NCI-H2196 (cell line): ENCODE data around the gene NTRK3.

Experiments used
- DNase-seq: peaks from one replicate; lab custom pipeline; 2025; ENCODE audit not compliant: unreplicated experiment; lab: John Stamatoyannopoulos, UW

The NTRK3 gene

DNA sequence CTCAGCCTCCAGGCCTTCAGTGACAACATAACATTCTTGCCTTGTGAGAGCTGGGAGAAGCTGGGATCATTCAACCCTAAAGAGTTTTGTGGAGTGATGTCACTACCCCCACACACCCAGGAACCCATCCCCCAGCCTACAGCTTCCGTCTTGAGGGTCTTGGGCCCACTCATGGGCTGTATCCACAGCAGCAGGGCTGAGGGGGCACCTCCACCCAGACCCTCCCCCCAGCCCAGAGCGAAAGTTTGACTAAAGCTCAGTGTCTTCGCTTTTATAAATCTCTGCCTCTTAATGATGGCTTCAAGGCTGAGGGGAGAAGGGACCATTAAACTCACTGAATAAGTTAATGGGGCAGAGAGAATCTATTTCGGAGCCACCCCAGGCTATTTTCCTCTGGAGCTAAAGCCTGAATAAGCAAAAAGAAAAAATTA lies 23.8 kb downstream of the NTRK3 start:
- DNase-seq = no peak

GRCh38 chr15:88231909-88232644 lies 24.5 kb downstream of the NTRK3 start:
- no peak for DNase-seq

- no peak for DNase-seq
Observed at GRCh38 chr15:88230823-88231222, 25.7 kb downstream of the NTRK3 start.

DNA sequence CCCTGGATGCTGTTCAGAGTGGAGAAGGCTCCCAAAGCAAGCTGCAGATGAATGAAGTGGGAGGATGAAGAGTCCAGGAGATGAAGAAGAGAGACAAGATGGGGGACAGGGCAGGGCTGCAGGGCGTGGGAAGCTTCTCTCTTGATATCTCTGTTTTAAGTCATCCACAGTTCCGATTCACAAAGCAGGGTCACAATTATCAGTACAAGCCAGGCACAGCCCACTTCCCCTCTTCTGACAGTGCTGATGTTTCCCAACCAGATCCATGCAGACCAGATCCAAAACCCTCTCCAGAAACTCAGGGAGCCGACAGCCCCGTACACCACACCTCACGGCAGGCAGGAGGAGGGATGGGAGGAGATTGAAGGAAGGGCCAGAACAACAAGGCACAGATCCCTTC lies 31.1 kb downstream of the NTRK3 start:
- no peak for DNase-seq

- no peak for DNase-seq
Observed at GRCh38 chr15:88223084-88223483, 33.5 kb downstream of the NTRK3 start.

GRCh38 chr15:88221836-88222235 lies 34.7 kb downstream of the NTRK3 start:
- DNase-seq = no peak

- DNase-seq = no peak
Observed at GRCh38 chr15:88220443-88221335, 35.9 kb downstream of the NTRK3 start.

DNA sequence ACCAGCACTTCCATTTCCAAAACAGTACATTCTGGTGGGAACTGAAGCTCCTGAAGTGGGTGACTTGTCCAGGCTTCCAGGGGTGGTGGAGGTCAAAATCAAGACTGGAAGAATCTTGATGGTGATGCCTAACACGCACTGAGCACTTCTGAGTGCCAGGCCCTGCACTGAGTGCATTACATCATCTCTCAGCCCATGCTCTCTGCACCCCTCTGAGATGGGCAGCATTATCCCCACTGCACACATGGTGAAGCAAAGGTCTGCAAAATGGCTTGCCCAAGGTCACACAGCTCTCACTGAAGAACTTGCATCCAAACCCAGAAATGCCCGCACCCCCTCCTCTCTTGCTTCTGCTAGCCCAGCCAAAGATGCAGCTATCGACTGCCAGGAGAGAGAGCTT lies 36.9 kb downstream of the NTRK3 start:
- no peak for DNase-seq

- no peak for DNase-seq
Observed at GRCh38 chr15:88218557-88219221, 37.9 kb downstream of the NTRK3 start.

DNA sequence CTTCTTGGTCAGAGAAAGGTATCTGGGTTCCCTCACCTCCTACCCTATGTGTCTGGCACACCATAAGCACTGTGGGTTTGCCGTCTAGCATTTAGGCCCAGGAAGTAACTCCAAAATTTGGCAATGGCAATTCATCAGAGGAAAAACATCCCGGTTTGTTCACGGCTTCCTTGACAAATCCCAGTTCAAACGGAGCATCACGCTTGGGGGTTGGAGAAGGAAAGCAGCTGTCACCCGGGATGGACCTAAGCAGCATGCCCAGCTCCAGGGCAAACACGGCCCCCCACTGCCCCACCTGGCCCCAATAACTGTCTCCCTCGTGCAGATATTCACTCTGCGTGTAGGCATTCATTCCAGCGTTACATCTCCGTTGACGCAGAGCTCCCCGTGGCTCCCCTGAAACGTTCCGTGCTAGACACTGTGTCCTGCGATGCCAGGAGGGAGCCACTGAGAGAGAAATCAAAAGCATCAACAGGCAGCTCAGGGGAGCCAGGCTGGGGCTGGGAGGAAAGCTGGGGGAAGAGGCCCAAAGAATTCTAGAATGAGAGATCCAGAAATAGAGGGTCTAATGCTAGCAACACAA lies 41.4 kb downstream of the NTRK3 start:
- DNase-seq = no peak

- no peak for DNase-seq
Observed at GRCh38 chr15:88209111-88209510, 47.4 kb downstream of the NTRK3 start.

- DNase-seq = no peak
Observed at GRCh38 chr15:88208396-88208795, 48.1 kb downstream of the NTRK3 start.

- no peak for DNase-seq
Observed at GRCh38 chr15:88207565-88207964, 49.0 kb downstream of the NTRK3 start.

DNA sequence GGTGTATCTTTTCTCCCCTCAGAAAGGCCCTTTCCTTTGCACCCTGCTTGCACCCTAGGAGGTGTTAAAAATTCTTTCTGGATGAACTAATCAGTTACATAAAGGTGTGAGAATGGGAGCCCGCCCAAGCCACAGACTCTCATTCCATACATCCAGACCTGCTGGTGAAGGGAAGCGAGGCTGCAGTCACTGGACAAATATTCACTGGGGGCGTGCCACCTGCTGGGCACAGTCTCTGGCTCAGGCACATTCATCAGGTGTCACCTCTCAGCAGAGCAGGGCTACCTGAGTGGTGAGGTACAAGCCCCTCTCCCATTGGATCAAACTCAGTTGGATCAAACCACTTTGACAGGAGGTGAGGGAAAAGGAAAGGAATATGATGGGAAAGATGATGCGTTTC lies 52.0 kb downstream of the NTRK3 start:
- no peak for DNase-seq

- no peak for DNase-seq
Observed at GRCh38 chr15:88202231-88202630, 54.3 kb downstream of the NTRK3 start.

GRCh38 chr15:88201207-88201606 lies 55.3 kb downstream of the NTRK3 start:
- DNase-seq = no peak

DNA sequence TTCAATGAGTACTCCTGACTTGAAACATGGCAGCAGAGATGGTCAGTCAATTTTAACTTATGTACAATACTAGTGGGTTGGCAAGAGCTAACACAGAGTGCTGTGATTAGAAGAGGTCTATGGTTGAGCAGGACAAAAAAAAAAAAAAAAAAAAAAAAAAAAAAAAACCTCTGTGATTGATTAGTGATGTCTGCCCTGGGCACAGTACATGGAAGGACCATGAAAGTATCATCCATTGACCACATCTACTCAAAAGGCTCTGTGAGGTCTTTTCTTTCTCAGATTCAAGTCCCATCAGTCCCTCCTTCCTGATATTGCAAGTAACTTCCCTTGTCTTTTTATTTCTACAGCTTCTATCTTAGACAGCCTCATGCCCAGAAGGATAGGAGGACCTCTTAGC lies 59.6 kb downstream of the NTRK3 start:
- DNase-seq = no peak

GRCh38 chr15:88194162-88194561 lies 62.4 kb downstream of the NTRK3 start:
- DNase-seq = no peak

DNA sequence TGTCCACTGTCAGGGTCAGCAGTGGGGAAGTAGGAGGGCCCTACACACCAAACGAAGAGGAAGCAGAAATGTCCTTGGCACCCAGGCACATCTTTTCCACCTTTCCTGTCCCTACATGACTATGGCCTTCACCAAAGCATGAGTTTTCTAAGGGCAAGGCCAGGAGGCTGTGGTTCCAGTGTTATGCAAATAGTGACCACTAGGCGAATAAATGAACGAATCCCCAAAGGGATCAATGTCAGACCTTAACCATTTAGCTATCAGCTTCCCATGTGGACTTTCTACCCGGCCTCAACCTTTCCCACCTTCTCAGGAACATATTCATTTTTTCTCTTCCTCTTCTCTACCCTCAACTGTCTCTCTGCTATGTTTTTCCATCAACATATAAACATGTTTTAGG lies 63.1 kb downstream of the NTRK3 start:
- DNase-seq = no peak

DNA sequence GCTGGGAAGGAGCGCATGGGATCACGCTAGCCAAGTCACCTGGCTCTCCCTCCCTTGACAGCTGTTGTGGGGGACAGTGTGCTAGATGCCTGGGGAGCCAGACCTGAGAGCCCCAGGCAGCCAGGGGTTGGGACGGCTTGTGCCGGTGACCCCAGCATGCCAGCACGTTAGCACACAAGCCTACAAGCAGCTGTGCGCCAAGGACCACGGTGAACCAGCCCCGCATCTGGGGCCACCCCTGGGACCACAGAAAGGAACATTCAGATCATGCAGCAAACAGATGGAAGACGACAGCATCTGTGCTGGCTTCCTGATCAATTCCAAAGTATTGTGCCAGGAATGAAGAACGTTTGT lies 64.8 kb downstream of the NTRK3 start:
- DNase-seq = no peak

GRCh38 chr15:88190232-88190631 lies 66.3 kb downstream of the NTRK3 start:
- DNase-seq = no peak

DNA sequence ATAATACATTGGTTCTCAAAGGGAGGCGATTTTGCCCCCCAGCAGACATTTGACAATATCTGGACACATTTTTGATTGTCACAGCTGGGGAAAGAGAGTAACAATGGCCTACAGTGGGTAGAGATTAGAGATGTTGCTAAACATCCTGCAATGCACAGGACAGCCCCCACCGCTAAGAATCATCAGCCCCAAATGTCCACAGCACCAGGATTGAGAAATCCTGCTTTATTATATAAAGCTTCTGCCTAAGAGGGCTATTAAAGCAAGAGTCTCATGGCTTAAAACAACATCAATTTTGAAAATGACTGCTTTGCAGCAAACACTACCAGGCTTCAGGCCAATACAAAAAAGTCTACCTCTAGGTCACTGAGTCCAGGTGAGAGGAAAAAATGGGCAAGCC lies 68.2 kb downstream of the NTRK3 start:
- no peak for DNase-seq
